Mesodermal cell (in vitro differentiated cells): ENCODE results near the gene TMEM141.
A peak's percentile ranks its signal among the peaks of the same experiment; 100 is the strongest.
"Not testable (repeated sequence)": the region's sequence is repeated elsewhere in the genome, so short reads cannot be mapped to it uniquely, and the experiment has no call there.

Experiments
- H3K27ac ChIP-seq: 2 replicates; pipeline ENCODE4 v1.7.0; 2013; ENCODE audit warnings: mild to moderate bottlenecking, low read depth, low read length, moderate library complexity; ENCODE audit not compliant: severe bottlenecking
- H3K36me3 ChIP-seq: 2 replicates; pipeline ENCODE4 v1.7.1; 2013; ENCODE audit warnings: mild to moderate bottlenecking, low read length, moderate library complexity; ENCODE audit not compliant: control insufficient read depth, insufficient read depth
- H3K4me1 ChIP-seq: one replicate; pipeline ENCODE4 v1.7.1; 2013; ENCODE audit warnings: mild to moderate bottlenecking, low read length; ENCODE audit not compliant: insufficient read depth, control insufficient read depth, poor library complexity, severe bottlenecking
- H3K4me3 ChIP-seq: 2 replicates; pipeline ENCODE4 v1.7.0; 2013; ENCODE audit warnings: low read length, control low read depth, mild to moderate bottlenecking; ENCODE audit not compliant: insufficient read depth, poor library complexity, severe bottlenecking; ENCODE audit errors: extremely low read depth
- H3K9me3 ChIP-seq: 2 replicates; pipeline ENCODE4 v1.7.1; 2013; ENCODE audit warnings: mild to moderate bottlenecking, low read length, moderate library complexity; ENCODE audit not compliant: control insufficient read depth
- WGBS, 2 experiments: methylation state at CpG; one replicate each; pipeline ENCODE4 v1.1.5; 2013; ENCODE audit warnings: missing lambda C conversion rate in 2 of 2; ENCODE audit not compliant: insufficient coverage in 2 of 2; 5-methylcytosine and 5-hydroxymethylcytosine counted together

TMEM141 gene

GRCh38 chr9:136840140-136840876 is 49.2 kb downstream of the TMEM141 start:
- H3K27ac ChIP-seq = peak overlapping the region; percentile 10
- H3K36me3 ChIP-seq = peaks cover 23% of the 10 kb centered on the region
- peaks cover 2% of the 10 kb centered on the region for H3K9me3 ChIP-seq
- 76 to 78% methylated on average over 31 to 32 of the region's 32 CpGs for WGBS, 2 experiments
- peaks cover 19% of the 10 kb centered on the region for H3K4me1 ChIP-seq
- no peak overlapping the region for H3K4me3 ChIP-seq

GRCh38 chr9:136840877-136841645 is 49.9 kb downstream of the TMEM141 start:
- Histone ChIP-seq H3K27ac (peak overlapping the region; percentile 24), H3K4me3 (no peak overlapping the region), H3K36me3 (peaks cover 17% of the 10 kb centered on the region), H3K4me1 (peaks cover 19% of the 10 kb centered on the region), H3K9me3 (peaks cover 6% of the 10 kb centered on the region)
- 81 to 82% methylated on average over 19 to 25 of the region's 28 CpGs for WGBS, 2 experiments

- not testable (repeated sequence) for H3K9me3 ChIP-seq
- peak overlapping the region; percentile 24 for H3K27ac ChIP-seq
Measured at GRCh38 chr9:136841646-136842379, 50.7 kb downstream of the TMEM141 start.

GRCh38 chr9:136842380-136842948 is 51.3 kb downstream of the TMEM141 start, which contains the start of gene AJM1:
AJM1 (plus strand) TSS chr9:136842478; CDS start chr9:136844415, 1,937 bp downstream.
- Histone ChIP-seq H3K27ac (peak within 1 kb of the TSS; percentile 36), H3K4me1 (peaks cover 19% of the 10 kb centered on the region), H3K4me3 (peak within 1 kb of the TSS; percentile 23)
- not testable (repeated sequence) for H3K36me3 ChIP-seq, H3K9me3 ChIP-seq
- WGBS, 2 experiments = 6 to 14% methylated on average over 8 to 17 of the region's 27 CpGs

More at GRCh38 chr9:136841646-136842379, 50.7 kb downstream of the TMEM141 start:
- peaks cover 19% of the 10 kb centered on the region for H3K4me1 ChIP-seq
- H3K36me3 ChIP-seq, H3K4me3 ChIP-seq: not testable (repeated sequence)
- WGBS, 2 experiments = 63 to 64% methylated on average over 11 to 14 of the region's 16 CpGs
